Kidney tubule cell (primary cell): ENCODE measurements around the gene BCL11B.

Source experiments
- DNase-seq: peaks from one replicate; pipeline ENCODE4 v3.0.0-alpha.2; 2018; ENCODE audit warnings: low spot score

BCL11B gene

DNA sequence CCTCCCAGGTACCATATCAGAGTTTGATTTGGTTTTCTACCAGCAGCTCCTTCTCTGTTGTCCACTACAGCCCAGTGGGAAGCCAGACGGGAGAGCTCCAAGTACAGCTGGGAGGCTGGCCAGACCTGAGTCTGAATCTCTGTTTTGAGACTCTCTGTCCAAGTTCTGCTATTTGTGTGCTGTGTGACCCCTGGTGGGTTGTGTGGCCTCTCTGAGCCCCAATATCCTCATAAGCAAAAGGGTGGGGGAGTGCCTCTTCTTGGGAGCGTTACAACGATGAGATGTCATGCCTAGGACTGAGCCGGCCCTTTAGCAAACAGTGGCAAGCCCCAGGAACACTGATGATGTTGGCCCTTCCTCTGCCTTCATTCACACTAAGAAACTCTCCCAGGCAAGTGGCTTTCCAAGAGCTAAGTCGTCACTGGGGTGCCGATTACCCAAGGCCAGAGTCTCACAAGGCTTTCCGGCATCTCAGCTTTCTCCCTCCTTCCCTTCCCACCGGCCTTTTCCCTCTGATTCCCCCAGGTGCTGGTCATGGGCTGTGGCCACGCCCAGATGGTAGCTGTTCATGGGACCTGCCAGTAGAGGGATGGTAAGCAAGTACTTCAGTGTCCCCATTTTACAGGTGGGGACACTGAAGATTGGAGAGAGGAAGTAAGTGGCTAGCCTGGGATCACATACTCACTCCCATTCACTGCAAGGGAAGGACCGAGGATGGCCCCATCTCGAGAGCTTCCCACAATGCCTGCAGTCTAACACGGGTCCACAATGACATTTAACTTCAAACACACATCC lies 47.7 kb downstream of the BCL11B start:
- no peak for DNase-seq

DNA sequence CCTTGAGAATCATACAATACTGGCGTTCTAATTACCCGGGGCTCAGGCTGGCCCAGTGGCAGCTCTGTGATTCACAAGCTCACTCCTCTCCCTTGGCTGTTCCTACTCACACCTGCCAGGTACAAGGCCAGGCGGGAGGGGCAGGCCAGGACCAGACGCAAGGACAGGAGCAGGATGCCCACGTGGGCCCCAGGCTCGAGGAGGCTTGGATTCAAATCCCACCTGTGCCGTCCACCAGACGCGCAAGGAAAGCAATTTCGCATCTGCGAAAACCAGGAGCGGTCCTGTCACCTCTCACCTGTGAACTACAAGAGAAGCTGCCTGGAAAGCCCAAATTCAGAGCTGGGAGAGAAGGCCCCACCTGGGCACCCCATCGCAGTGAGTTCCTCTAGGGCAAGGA lies 50.6 kb downstream of the BCL11B start:
- DNase-seq, result no peak

DNA sequence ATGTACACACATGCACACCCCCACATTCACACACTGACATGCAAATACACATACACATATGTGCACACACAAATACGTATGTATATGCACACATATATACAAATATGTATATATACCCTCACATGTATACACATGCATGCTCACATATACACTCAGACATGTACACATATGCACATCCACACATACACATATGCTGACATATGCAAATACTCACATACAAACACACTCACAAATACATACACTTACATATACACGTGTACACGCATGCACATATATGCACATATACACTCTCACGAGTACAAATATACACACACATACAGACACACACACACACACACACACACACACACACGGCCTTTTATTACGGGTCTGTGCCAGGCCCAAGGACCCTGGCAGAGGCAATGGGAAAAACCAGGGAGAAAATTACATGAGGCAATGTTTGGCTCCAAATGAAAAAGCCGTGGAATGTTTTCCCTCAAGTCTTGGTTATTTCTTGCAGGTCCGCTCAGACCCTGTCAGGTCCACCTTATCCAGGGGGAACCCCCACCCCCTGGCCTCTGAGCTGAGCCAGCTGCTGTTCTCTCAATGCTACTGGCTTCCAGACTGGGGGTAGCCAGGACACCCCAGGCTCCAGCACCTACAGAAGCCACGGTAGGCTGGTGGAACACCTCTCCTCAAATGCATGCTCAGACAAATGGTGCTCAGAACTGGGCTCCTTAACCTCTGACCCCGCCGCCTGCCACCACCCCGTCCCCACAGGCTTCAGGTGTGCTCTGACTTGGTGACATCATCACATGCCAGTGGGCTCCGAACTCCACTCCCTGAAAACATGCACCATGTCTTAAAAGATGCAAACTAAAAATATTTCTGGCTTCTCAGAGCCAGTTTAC lies 54.7 kb downstream of the BCL11B start:
- no peak for DNase-seq

GRCh38 chr14:99216191-99216590 lies 55.8 kb downstream of the BCL11B start:
- no peak for DNase-seq

- DNase-seq, result peak; percentile 26
Measured at GRCh38 chr14:99215277-99215676, 56.7 kb downstream of the BCL11B start.

- no peak for DNase-seq
Measured at GRCh38 chr14:99214701-99215100, 57.3 kb downstream of the BCL11B start.

DNA sequence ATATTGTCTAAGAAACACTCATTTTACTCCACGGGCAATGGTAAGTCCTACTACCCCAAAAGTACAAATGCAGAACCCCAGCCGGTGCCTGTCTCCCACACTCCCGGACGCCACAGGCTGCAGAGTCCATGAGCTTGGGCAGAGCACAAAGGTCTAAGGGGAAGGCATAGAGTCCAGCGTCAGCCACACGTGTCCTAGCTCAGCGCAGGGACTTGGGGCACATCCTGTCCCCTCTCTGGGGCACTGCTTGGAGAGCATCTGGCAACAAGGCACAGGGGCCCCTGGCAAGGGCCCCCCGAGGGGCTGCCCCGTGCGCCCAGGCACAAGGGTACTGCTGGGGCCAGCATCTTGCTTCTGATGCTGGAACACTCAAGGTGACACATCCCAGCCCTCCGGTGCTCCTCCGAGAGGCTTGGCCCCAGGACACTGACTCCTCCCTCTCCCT lies 58.4 kb downstream of the BCL11B start:
- no peak for DNase-seq

DNA sequence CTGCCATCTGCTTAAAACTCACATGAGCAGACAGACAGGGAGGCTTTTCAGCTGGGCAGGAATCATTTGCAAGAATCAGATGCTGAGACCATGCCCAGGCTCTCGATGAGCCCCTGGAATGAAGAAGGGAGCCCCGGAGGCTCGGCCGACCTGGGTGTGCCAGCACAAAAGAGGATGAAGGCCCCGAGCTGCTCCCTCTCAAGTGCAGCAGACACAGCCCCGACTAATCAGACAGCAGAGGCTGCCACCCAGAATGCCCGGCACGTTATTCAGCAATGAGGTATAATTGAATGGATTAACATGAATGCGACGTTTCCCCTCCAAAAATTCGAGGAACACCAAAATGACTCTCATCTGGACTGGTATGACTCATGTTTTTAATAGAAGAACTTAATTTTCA lies 58.9 kb downstream of the BCL11B start:
- no peak for DNase-seq

DNA sequence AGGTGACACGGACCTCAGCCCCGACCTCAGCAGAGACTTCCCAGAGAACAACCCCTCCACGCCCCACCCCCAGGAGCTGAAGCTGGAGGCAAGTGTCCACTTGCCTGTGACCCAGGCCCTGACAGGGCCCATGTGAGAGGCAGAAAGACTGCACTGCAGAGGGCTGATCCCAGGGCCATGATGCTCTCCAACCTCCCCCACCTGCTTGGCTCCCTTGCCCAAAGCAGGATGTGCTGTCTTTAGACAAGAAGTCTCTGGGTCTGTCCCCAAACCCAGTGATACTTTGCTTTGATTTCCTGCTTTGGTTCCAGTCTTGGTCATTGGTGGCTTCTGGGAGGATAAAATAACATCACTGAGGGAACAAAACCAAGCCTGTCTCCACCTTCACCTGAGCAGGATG lies 59.4 kb downstream of the BCL11B start:
- no peak for DNase-seq

GRCh38 chr14:99212199-99212598 lies 59.8 kb downstream of the BCL11B start:
- DNase-seq, result no peak

GRCh38 chr14:99211410-99211809 lies 60.6 kb downstream of the BCL11B start:
- no peak for DNase-seq

DNA sequence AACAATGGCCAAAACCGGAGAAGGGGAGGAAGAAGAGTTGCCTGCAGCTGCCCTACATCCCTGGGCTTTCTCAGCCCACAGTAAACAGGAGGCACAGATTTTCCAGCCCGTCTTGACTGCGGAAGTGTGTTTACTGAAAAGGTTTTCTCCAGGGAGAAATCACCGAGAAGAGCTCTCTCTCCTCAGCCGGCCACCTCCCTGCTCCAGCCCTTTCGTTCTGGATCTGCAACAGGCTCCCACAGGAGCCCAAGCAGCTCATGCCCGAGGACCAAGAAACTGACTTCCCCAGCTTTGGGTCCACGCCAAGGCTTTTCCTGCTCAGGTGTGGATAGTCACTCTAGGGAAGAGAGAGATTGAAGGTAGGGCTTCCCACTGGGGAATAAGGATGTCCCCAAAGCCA lies 61.7 kb downstream of the BCL11B start:
- no peak for DNase-seq

DNA sequence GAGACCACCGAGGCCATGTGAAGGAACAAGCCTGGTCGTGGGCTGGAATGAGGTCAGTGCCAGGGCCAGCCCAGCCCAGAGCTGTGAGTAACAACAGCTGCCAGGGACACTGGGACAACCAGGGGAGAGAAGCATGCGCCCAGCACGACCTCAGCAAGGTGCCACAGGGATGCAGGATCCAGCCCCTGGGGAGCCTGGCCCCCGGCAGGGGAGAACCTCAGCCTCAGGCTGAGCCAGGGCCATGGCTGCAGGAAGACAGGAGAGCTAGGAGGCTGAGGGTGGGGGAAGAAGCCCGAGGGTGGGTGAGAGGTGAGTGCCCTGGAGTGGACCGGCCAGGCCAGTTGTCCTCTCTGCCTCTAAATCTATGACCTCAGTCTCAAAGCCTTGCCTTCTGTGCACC lies 62.6 kb downstream of the BCL11B start:
- DNase-seq, result no peak

- DNase-seq, result no peak
Measured at GRCh38 chr14:99208318-99208717, 63.7 kb downstream of the BCL11B start.

DNA sequence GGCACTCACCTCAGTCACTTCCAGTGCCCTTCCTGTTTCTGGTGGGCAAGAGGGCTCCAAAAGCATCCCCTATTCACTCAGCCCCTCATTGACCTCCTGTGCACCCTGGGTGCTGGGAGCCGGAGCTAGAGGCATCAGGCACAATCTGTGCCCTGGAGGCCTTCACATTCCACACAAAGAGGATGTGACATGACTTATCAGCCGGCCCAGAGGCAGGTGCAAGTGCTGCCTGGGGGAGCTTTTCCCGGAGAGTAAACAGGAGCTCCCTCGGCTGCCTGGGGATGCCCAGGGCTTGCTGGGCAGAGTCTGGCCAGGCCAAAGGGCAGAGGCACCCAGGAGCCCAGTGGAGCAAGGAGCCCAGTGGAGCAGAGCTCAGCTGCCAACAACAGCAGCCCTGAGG lies 64.5 kb downstream of the BCL11B start:
- peak; percentile 26 for DNase-seq

GRCh38 chr14:99206090-99206489 lies 65.9 kb downstream of the BCL11B start:
- DNase-seq, result no peak

- no peak for DNase-seq
Measured at GRCh38 chr14:99205086-99205688, 66.8 kb downstream of the BCL11B start.

DNA sequence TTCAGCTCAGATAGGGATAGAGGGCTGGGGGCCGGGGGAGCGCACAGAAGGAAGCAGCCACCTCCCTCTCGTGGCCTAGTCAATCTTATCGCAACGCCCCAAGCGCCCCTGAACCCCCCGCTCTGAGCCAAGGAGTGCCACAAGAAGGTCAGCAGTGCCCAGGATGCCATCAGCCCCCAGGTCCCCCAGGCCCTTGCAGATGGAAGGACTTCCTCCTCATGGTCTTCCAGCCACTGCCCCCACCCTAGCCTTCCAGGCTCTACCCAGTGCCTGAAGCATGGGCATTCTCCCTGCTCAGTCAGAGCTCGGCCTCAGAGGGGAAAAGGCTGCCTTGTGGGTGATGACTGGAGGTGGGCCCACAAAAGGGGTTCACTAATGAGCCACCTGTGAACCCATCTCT lies 68.2 kb downstream of the BCL11B start:
- no peak for DNase-seq

GRCh38 chr14:99203080-99203479 lies 68.9 kb downstream of the BCL11B start:
- DNase-seq, result no peak

DNA sequence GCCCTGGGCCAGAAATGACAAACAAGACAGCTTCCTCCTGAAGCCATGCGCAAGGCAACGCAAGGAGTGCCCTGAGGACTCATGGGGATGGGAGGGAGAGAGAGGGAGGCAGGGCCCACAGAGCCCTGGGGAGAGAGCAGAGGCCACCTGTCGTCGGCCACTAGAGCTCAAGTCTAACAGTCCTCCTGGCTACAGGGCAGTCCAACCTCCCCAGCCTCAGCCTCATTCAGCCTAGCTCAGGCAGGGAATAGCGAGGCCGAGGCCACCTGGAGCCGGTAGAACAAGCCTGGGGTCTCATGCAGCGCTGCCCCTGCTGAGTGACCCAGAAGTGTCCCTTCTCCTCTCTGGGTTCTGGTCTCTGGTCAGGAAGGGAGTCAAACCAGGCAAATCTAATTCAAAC lies 69.5 kb downstream of the BCL11B start:
- DNase-seq, result no peak

DNA sequence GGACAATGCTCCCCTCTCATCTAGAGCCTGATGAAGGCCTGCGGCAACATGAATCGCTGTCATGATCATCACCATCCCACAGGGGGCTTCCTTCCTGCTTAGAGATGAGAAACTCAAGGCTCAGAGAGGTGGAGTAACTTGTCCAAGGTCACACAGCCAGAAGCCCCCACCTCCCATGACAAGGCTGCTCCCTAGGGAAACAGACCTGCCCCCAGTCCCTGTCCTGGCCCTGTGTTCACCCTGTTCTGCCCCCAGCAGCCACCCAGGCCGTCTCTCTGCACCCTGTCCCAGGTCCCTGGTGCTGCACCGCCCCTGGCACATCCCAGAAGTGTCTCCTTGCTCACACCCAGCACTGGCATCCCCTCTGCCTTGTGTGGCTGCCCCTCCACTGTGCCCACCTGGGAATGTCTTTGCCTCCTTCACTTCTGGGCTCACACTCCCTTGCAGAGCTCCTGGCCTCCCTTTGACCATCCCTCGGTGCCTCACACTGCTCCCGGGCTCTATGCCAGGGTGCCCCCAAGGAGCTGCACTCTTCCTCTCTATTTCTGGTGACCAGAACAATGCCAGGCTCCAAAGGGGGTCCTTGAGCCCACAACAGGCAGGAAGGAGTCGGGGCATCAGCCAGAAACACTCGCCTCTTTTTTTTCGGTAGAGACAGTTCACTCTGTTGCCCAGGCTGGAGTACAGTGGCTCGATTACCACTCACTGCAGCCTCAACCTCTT lies 70.5 kb downstream of the BCL11B start:
- DNase-seq, result no peak

GRCh38 chr14:99200654-99201005 lies 71.4 kb downstream of the BCL11B start:
- DNase-seq, result no peak
